Choroid plexus epithelial cell (primary cell): ENCODE results near the gene NDNF.
A peak's percentile ranks its signal among the peaks of the same experiment; 100 is the strongest.

ENCODE experiments used
- DNase-seq: peaks from one replicate; pipeline ENCODE4 v3.0.0-alpha.2; 2010; ENCODE audit warnings: low read depth
- H3K4me3 ChIP-seq: 2 replicates; pipeline ENCODE4 v1.5.1; 2011; ENCODE audit warnings: low read depth, mild to moderate bottlenecking, control low read depth, low read length, moderate library complexity
- CTCF ChIP-seq: conservative IDR thresholded peaks from 2 replicates; pipeline ENCODE4 v1.5.1; 2011; ENCODE audit warnings: low read depth, mild to moderate bottlenecking, control low read depth, inconsistent platforms, low read length, moderate library complexity

Gene NDNF

GRCh38 chr4:121061861-121062260 lies 10.5 kb downstream of the NDNF start:
- DNase-seq = no peak
- no peak for TF ChIP-seq CTCF
- no peak overlapping the region for H3K4me3 ChIP-seq

GRCh38 chr4:121061215-121061614 lies 11.1 kb downstream of the NDNF start:
- TF ChIP-seq CTCF = no peak
- DNase-seq = no peak
- H3K4me3 ChIP-seq = no peak overlapping the region

DNA sequence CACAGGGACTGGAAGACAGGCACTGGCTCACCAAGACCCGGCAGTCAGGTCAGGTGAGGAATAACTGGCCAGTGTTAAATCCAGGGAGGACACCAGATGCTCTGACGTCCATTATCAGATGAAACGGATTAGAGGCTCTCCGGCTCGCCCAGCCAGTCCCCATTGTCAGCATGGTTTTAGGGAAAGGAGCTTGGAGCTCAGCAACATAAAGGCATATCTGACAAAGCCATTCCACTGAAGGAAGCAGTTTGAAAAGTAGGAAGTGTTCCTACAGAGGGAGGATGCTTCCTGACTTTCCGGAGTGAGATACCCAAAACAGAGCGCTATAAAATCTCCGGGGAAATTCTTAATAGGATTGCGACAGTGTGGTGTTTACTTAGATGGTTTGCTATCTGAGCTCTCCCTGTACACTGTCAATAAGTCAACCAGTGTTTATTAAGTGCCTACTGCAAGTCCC lies 14.8 kb downstream of the NDNF start:
- no peak for TF ChIP-seq CTCF
- no peak for DNase-seq
- H3K4me3 ChIP-seq = no peak overlapping the region

DNA sequence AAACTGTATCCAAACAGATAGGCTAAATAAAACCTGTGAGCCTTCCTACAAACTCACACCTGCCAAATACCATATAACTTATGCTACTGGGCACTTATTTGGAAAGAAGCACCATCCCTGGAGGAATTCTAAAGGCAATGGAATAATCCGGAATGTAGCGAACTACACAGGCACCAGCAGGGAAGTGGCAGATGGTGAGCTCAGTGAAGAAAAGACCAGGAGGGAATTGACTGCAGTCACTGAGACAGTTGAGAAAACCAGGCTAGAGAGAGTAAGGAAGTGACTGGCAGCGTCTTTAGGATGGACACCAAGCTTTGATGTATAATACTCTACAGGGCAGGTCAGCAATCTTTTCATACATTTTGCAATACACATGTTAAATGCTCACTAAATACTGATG lies 16.3 kb downstream of the NDNF start:
- no peak overlapping the region for H3K4me3 ChIP-seq
- TF ChIP-seq CTCF = no peak
- DNase-seq = no peak

- no peak overlapping the region for H3K4me3 ChIP-seq
- TF ChIP-seq CTCF = no peak
- no peak for DNase-seq
These were observed 18.0 kb downstream of the NDNF start for GRCh38 chr4:121054373-121054772.

- H3K4me3 ChIP-seq = no peak overlapping the region
- DNase-seq = peak; percentile 18
- TF ChIP-seq CTCF = no peak
These were observed 18.7 kb downstream of the NDNF start for GRCh38 chr4:121053601-121054143.

DNA sequence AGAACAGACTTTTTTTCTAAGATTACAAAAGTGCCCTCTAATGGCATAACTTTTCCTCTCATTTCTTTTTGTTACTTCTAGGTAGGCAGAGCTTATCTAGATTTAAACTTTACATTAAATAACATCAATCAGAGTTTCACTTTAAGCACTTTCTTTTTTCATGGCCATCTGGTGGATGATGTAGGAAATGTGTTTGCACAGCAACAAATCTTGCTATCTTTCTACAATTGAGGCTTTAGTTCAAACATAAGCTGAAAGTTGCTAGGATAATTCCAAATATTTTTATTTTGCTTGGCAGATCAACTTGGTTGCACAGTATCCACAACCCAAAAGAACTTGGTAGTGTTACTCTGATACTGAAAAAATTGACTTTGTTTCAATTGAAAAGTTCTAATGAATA lies 22.0 kb downstream of the NDNF start:
- peak; percentile 49 for DNase-seq
- peak; percentile 51 for TF ChIP-seq CTCF
- no peak overlapping the region for H3K4me3 ChIP-seq
